GM12892 (cell line): Measurements from ENCODE around the gene PVRIG.
A peak's percentile ranks its signal among the peaks of the same experiment; 100 is the strongest.
"Not testable (repeated sequence)": the region's sequence is repeated elsewhere in the genome, so short reads cannot be mapped to it uniquely, and the experiment has no call there.

ENCODE experiments used
- DNase-seq: peaks from one replicate; pipeline ENCODE4 v3.0.0; 2011; ENCODE audit not compliant: insufficient read length
- FAIRE-seq: peaks from 2 replicates; lab custom pipeline; 2011; peaks lifted over from hg19 to GRCh38; lab: Jason Lieb, UNC
- POLR2A ChIP-seq: IDR thresholded peaks from 2 replicates; pipeline ENCODE4 v1.6.1; 2011; ENCODE audit warnings: low read depth, low read length, control low read depth
- POLR2AphosphoS5 ChIP-seq: IDR thresholded peaks from 2 replicates; pipeline ENCODE4 v1.6.1; 2011; ENCODE audit warnings: low read depth, low read length, control low read depth
- TAF1 ChIP-seq: IDR thresholded peaks from 2 replicates; pipeline ENCODE4 v1.6.1; 2011; ENCODE audit warnings: low read depth, mild to moderate bottlenecking, control low read depth, low read length, borderline replicate concordance

The PVRIG gene

GRCh38 chr7:100210805-100211204 is 8.9 kb upstream of the PVRIG start:
- FAIRE-seq (no peak), DNase-seq (no peak)
- TF ChIP-seq POLR2A (no peak), TAF1 (no peak), POLR2AphosphoS5 (no peak)

GRCh38 chr7:100211342-100211780 is 8.4 kb upstream of the PVRIG start:
- FAIRE-seq (peak; percentile 88), DNase-seq (peak; percentile 44)
- TF ChIP-seq POLR2AphosphoS5 (no peak), POLR2A (0 out of 2 replicates have a peak, but pooled peaks have one; percentile 22), TAF1 (peak; percentile 79; the same call in 1 of the 2 replicates)

GRCh38 chr7:100212631-100213286 is 7.0 kb upstream of the PVRIG start:
- no peak for TF ChIP-seq POLR2AphosphoS5
- TF ChIP-seq POLR2A: no peak
- TF ChIP-seq TAF1: no peak
- no peak for FAIRE-seq
- DNase-seq: no peak

GRCh38 chr7:100213672-100214071 is 6.1 kb upstream of the PVRIG start:
- TF ChIP-seq POLR2AphosphoS5 (no peak), POLR2A (no peak), TAF1 (no peak)
- DNase-seq: no peak
- no peak for FAIRE-seq

- DNase-seq: not testable (repeated sequence)
- peak; percentile 68 for FAIRE-seq
Observed at GRCh38 chr7:100214356-100214755, 5.4 kb upstream of the PVRIG start.

- TF ChIP-seq POLR2A (no peak), TAF1 (no peak), POLR2AphosphoS5 (no peak)
- FAIRE-seq (no peak), DNase-seq (no peak)
Observed at GRCh38 chr7:100215895-100216294, 3.9 kb upstream of the PVRIG start.

GRCh38 chr7:100217934-100218333 is 1.8 kb upstream of the PVRIG start:
- not testable (repeated sequence) for FAIRE-seq

GRCh38 chr7:100219271-100219737 is 445 bp upstream of the PVRIG start:
- FAIRE-seq: no peak
- TF ChIP-seq POLR2AphosphoS5 (no peak), TAF1 (no peak), POLR2A (no peak)

More at GRCh38 chr7:100217934-100218333, 1.8 kb upstream of the PVRIG start:
- DNase-seq: not testable (repeated sequence)

GRCh38 chr7:100220586-100221230 is 959 bp downstream of the PVRIG start:
- DNase-seq: no peak
- peak; percentile 27; the same call in 1 of the 2 replicates for TF ChIP-seq POLR2AphosphoS5
- TF ChIP-seq TAF1: no peak
- no peak for FAIRE-seq

More at GRCh38 chr7:100219271-100219737, 445 bp upstream of the PVRIG start:
- DNase-seq: no peak

- TF ChIP-seq TAF1: peak; percentile 77
- peak; percentile 90 for TF ChIP-seq POLR2A
- TF ChIP-seq POLR2AphosphoS5: peak; percentile 84
- DNase-seq: peak; percentile 60
- peak; percentile 88 for FAIRE-seq
Observed at GRCh38 chr7:100221231-100221718, 1.5 kb downstream of the PVRIG start.

- TF ChIP-seq POLR2AphosphoS5 (peak; percentile 13), TAF1 (no peak), POLR2A (peak; percentile 0; the same call in 1 of the 2 replicates)
- FAIRE-seq (no peak), DNase-seq (no peak)
Observed at GRCh38 chr7:100221767-100222444, 2.2 kb downstream of the PVRIG start.

- no peak for TF ChIP-seq POLR2A
- TF ChIP-seq TAF1: no peak
- TF ChIP-seq POLR2AphosphoS5: no peak
- no peak for DNase-seq
- FAIRE-seq: no peak
Observed at GRCh38 chr7:100222445-100223132, 2.8 kb downstream of the PVRIG start.
